Daoy (cell line): Measurements from ENCODE around the gene GRIK2. TPM values are rescaled to one million over a fixed set of nuclear protein-coding genes. Genes with fewer than 3 reads are reported as not detected.
"Not testable (repeated sequence)": the region's sequence is repeated elsewhere in the genome, so short reads cannot be mapped to it uniquely, and the experiment has no call there.

Experiments
- DNase-seq: peaks from one replicate; pipeline ENCODE4 v3.0.0-alpha.2; 2015; ENCODE audit warnings: low read depth
- total RNA-seq: library from RNA; depleted of rRNA; stranded (reverse); fragments of >200 nt; shearing (Covaris generic); gene quantifications from 2 replicates; pipeline ENCODE4 v1.2.3, GENCODE V29; 2014

The GRIK2 gene
- total RNA-seq, 1 experiment from 2014 or later: not detected

DNA sequence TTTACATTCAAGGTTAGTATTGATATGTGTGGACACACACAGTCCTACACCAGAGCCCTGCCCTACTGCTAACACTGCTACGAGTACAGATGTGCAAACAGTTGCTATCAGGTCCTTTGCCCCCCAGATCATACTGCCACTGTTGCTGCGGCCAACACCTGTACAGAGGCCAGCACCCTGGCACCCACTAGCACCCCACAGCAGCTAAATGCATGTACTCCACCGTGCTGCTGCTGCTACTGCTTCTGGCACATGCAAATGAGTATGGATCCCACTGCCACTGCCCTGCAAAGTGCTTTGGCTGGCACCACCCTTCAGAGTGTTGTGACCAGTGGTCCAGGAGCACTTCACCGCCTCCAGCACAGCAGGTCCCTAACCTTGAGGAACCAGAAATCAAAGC lies 621.9 kb downstream of the GRIK2 start:
- DNase-seq: no peak

DNA sequence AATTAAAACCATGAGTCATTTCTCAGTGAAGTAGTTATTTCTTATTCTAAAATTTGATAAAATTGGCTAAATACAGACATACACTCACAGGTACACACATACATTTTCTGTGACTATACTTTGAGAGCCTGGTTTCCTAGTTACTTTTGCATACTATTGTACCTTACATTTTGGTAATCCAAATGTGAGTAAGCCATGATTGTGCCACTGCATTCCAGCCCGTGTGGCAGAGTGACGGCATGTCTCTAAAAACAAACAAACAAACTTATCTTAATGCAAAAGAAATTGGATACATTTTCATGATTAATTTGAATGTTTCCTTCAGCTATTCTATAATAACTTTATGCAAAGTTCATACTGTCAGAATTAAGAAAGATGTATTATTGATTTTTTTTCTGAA lies 628.8 kb downstream of the GRIK2 start:
- no peak for DNase-seq

DNA sequence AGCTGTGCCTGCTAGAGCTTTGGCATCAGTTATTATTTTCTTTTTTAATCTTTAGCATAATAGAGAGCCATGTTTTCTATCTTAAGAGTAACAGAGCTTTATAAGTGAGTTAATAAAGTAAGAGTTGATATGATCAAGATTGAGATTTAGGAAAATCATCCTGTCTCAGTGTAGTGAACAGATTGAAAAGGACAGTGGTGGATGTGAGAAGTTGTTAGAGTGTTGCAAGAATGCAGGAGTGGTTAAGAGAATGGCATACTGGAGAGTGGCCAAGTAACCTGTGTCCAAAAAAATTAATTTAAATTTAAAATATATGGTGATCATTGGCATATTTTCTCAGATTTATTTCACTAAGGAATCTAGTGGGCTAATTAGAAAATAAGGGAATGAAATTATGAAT lies 629.3 kb downstream of the GRIK2 start:
- no peak for DNase-seq

DNA sequence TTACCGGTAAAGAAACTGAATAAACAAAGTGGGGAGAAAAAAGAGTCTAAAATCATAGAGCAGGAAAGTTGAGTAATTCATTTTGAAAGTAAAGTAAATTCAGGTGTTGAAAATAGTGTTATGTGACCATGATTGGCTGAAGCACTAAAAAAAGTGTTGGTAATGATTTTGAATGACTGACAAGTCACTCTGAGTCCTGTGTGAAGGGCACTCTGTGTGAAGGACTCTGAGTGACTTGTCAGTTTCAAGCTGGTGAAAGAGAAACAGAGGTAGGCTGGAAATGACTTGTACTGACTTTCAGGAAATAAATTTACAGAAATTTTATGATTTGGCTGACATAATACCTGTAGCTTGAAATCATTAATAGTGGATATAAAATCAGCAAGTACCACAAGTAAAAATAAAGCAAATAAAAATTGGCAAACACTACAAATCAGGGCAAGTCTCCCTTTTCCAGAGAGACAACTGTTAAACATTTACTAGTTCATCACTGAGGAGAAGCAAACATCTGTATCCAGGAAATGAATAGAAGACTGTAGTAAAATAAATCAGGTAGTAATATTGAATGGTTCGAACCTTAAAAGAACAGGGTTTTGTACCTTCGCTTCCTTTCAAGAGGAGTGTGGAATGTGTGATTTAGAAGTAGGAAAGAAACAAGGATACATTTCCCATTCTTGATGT lies 630.6 kb downstream of the GRIK2 start:
- DNase-seq: no peak

DNA sequence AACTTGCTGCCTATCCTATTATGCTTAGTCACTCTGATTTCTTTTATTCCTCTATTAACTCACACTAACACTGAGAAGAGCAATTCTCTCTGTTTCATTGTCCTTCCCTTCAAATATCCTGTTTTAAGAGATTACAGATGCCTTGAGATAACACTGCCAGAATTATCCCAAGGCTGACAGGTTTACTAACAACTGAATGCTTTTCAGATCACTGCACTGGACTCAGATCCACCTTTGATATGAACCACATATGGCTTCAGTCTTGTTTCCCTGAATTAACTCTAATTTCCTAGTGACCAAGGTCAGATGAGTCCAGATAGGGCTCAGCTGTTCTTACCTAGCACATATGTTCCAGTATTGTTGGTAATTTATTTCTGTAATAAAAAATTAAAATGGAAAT lies 633.1 kb downstream of the GRIK2 start:
- DNase-seq: no peak

DNA sequence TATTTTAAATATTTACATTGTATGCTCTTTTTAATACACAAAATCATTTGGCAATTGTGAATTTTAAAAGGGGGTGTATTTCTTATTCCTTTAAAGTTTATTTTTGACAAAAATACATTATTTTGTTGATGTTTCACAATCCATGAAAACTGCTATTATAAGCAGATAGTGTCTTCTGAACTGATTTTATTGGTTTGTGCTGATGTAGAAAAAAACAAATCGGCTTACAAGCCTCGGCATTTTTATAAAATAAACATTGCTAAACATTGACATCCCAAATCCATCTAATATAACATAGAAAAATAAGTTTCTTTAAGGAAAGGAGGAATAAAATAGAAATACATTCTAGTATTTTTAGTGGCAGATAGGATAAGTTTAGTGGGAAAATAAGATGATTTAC lies 634.7 kb downstream of the GRIK2 start:
- DNase-seq: no peak

DNA sequence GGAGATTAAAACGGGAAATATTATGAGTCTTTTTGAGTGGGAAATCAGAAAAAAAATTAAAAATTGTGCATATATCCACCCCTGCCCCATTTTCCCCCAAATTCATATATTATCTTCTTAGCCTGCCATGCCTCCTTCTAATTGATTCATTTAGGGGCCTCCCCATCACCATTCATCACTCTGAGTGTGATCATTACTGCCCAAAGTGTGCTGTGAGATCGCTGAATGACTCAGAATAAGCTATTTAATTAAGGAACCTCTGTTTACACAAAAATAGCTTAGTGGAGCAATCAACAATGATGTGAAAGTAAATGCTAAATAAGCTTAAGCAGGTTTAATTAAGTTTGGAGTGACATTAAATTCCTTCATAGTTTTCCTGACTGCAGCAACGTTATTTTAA lies 645.5 kb downstream of the GRIK2 start:
- no peak for DNase-seq

DNA sequence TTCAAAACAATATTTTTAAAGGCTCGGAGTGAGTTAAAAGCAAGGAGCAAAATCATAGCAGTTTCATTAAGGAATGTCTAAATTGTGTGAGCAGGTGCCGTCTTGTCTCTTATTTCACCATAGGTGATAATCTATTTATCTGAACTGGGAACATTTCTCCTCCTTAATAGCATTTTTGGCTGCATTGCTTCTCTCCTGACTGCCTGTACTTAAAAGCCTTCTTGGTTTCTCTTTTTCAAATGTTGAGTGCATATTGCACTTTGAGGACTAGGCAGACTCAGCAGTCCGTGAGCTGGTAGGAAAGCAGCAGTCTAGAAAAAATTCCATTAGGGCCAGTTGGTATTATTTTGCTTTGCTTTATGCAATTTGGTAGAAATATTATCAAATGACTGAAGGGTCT lies 645.9 kb downstream of the GRIK2 start:
- DNase-seq: no peak

DNA sequence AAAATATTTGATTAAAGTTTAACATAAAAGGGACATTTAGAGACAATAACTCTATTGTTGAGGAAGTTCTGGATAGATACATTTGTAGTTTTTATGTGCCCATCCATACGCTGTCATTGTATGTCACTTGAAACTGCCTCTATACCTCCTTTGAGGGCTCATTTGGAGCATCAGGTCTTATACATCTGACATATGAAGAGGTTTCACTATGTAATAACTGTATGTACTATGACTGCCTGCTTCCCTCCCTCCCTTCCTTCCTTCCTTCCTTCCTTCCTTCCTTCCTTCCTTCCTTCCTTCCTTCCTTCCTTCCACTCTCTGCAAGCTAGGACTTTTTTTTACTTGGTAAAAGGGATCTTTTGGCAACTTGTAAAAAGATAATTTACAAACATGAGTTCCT lies 657.5 kb downstream of the GRIK2 start:
- DNase-seq: no peak

DNA sequence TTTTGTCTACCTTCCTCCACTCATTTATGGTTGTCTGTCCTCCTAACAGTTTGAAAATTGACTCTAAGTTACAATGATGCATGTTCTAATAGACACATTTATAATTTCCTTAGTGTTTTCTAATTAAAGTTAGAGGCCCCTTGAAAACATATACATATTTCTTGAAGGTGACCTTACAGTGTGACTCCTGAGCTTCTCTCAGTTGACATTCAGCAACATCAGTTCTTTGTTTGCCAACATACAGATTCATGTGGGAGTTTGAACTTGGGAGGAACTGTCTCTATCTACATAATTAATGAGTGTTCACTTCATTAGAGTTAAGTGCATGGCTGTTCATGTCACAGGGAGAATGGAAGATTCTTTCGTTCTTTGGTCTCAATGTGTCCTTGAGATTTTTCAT lies 658.2 kb downstream of the GRIK2 start:
- no peak for DNase-seq

DNA sequence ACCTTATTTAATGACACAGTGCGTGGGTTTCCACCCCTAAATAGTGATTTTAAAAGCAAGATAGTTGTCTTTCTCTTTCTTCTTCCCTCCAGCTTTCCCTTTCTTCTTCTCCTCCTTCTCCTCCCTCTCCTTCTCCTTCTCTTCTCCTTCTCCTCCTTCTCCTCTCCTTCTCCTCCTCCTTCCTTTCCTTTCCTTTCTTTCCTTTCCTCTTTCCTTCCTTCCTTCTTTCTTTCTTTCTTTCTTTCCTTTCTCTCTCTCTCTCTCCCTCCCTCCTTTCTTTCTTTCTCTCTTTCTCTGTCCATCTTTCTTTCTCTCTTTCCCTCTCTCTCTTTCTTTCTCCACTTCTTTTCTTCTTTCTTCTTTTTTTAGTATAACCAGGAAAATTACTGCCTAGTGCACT lies 670.6 kb downstream of the GRIK2 start:
- DNase-seq: no peak

DNA sequence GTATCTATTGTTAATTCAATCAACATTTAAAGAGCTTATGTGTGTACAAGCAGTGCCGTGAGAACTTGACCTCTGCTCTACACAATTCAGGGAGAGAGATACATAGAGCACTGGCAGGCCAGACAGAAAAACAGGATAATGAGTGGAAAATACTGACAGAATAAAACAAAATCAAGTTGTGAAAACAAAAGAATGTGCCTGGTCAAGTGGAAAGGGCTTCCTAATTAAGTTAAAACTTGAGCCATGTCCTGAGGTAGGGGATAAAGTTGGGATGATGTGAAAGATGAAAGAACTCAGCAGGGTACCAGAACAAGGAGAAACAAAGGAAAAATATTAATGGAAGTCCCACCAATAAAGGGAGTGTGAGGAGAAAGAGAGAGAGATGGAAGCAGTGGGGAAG lies 672.8 kb downstream of the GRIK2 start:
- no peak for DNase-seq

DNA sequence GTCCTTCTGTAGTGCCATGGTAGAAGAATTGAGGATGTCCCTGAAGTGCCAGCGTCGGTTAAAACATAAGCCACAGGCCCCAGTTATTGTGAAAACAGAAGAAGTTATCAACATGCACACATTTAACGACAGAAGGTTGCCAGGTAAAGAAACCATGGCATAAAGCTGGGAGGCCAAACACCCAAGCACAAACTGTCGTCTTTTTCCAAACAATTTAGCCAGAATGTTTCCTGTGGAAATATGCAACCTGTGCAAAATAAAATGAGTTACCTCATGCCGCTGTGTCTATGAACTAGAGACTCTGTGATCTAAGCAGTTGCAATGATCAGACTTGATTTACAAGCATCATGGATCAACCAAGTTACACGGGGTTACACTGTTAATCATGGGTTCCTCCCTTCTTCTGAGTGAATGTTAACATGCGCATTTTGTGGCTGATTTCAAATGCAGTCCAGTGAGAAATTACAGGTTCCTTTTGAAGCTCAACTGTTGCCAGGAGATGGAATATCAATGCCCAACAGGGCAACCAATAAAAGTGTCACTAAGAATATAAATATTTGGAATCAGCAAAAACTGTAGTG lies 674.9 kb downstream of the GRIK2 start:
- DNase-seq: no peak

DNA sequence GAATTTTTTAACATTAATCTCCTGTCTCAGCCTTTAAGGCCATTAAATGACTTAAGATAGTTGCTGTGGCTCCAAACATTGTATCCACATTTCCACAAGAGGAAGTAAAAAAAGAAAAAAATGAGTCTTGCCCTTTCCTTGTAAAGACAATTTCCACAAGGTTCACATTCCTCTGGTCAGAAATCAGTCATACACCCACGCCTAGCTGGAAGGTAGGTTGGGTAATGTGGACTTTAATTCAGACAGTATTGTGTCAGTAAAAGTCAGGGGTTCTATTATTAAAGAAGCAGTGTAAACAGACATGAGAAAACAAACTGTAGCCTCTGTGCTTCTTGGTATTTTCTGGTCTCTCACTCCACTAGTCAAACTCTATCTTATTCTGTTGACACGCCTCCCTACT lies 682.0 kb downstream of the GRIK2 start:
- DNase-seq: no peak

DNA sequence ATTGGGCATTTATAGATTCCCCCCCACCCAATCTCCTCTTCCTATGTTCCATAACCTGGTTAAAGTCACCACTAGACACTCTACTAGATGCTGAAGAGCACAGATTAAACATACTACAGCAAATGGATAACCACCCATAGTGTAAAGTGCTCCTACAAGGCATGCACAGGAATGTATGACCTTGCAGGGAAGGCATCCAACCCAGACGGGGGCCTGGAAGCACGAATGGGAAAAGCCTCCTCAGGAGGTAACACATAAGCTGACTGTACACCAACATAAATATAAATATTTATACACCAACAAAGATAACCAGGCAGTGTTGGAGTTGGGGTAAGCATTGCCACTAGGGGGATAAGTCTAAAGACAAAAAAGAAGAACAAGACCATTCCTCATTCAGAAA lies 691.7 kb downstream of the GRIK2 start:
- DNase-seq: no peak

DNA sequence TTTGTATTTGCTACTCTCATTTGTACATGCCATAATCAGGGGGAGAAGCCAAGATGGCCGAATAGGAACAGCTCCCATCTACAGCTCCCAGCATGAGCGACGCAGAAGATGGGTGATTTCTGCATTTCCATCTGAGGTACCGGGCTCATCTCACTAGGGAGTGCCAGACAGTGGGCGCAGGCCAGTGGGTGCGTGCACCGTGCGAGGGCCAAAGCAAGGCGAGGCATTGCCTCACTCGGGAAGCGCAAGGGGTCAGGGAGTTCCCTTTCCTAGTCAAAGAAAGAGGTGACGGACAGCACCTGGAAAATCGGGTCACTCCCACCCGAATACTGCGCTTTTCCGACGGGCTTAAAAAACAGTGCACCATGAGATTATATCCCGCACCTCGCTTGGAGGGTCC lies 694.7 kb downstream of the GRIK2 start:
- not testable (repeated sequence) for DNase-seq

DNA sequence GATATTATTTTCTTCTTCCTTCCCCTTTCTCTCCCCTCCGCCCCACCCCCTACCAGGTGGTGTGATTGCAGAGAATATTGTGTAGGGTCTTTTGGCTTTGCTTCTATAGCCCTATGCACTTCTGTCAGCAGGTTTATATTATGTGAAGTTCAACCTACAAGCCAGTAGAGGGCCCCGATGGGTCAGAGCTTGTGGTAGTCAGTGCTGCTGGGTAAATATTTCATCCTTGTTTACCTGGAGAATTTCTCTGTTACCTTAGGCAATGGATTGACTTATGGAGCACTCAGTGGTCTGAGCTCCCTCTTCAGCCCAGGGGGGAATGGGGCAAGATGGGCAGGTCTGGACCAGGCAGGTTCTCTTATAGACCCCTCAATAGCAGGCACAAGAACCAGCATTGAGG lies 720.9 kb downstream of the GRIK2 start:
- no peak for DNase-seq

DNA sequence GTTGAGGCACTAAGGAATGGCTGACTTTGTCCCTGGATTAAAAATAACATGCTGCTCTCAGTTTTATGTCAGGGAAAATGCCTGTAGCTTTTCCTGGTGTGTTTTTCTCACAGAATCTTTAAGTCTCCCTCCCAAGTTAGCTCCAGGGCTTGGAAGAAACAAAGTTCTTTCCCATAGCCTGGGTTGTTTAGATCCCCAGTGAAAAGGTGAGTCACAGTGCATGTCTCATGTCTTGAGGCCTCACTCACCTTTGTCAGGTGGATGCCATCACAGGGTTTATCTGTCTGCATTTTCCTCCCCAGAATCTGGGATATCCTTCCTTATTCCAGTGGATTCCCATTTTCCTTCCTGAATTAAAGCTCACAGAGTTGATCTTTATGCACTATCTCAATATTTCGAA lies 722.4 kb downstream of the GRIK2 start:
- no peak for DNase-seq

DNA sequence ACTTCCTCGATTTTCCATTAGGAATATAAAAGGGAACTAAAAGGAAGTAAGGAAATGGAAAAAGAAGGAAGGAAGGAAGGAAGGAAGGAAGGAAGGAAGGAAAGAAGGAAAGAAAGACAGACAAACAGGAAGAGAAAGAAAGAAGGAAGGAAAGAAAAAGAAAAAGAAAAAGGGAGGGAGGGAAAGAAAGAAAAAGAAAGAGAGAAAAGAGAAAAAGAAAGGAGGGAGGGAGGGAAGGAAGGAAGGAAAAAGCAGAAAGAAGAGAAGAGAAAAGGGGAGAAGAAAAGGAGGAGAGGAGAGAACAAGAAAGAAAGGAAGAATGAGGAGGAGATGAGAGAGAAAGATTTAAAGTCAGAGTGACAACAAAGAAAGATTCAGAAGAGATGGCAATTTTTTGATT lies 724.5 kb downstream of the GRIK2 start:
- DNase-seq: no peak
